HEK293 (cell line): ENCODE measurements around the gene DCUN1D2.

ENCODE experiments used
- BCL11B ChIP-seq: fragments of 450-650 bp; formaldehyde crosslinking; IDR thresholded peaks from 2 replicates; pipeline ENCODE4 v1.5.1; 2016; ENCODE audit warnings: low read depth, missing biosample characterization, missing genetic modification characterization
- EGR2 ChIP-seq: fragments of 450-650 bp; formaldehyde crosslinking; IDR thresholded peaks from 2 replicates; pipeline ENCODE4 v1.5.1; 2016; ENCODE audit warnings: low read depth, missing biosample characterization, missing genetic modification characterization
- HOXC10 ChIP-seq: sonication (generic); formaldehyde crosslinking; IDR thresholded peaks from 2 replicates; pipeline ENCODE4 v1.8.1; 2023; ENCODE audit warnings: mild to moderate bottlenecking, missing genetic modification reagents
- KLF16 ChIP-seq: fragments of 450-650 bp; formaldehyde crosslinking; IDR thresholded peaks from 2 replicates; pipeline ENCODE4 v1.5.1; 2017; ENCODE audit warnings: missing biosample characterization, missing genetic modification characterization
- MZF1 ChIP-seq: fragments of 450-650 bp; formaldehyde crosslinking; IDR thresholded peaks from 2 replicates; pipeline ENCODE4 v1.5.1; 2017; ENCODE audit warnings: missing biosample characterization, missing genetic modification characterization, borderline replicate concordance
- OSR2 ChIP-seq: fragments of 450-650 bp; formaldehyde crosslinking; IDR thresholded peaks from 2 replicates; pipeline ENCODE4 v1.5.1; 2016; ENCODE audit warnings: missing biosample characterization, missing genetic modification characterization
- SP7 ChIP-seq: fragments of 450-650 bp; formaldehyde crosslinking; IDR thresholded peaks from 2 replicates; pipeline ENCODE4 v1.5.1; 2016; ENCODE audit warnings: missing biosample characterization, missing genetic modification characterization
- TCF7L2 ChIP-seq: IDR thresholded peaks from 2 replicates; pipeline ENCODE4 v1.6.1; 2011; ENCODE audit warnings: low read depth, mild to moderate bottlenecking, inconsistent platforms, low read length, moderate library complexity, borderline replicate concordance
- ZFHX2 ChIP-seq: fragments of 450-650 bp; formaldehyde crosslinking; conservative IDR thresholded peaks from 2 replicates; pipeline ENCODE4 v1.5.1; 2016; ENCODE audit warnings: missing biosample characterization, missing genetic modification characterization
- ZFP37 ChIP-seq: fragments of 450-650 bp; formaldehyde crosslinking; IDR thresholded peaks from 2 replicates; pipeline ENCODE4 v1.5.1; 2016; ENCODE audit warnings: missing biosample characterization, missing genetic modification characterization
- ZFP69B ChIP-seq: fragments of 450-650 bp; formaldehyde crosslinking; IDR thresholded peaks from 2 replicates; pipeline ENCODE4 v1.5.1; 2016; ENCODE audit warnings: missing biosample characterization, missing genetic modification characterization
- ZIC2 ChIP-seq: fragments of 450-650 bp; formaldehyde crosslinking; IDR thresholded peaks from 2 replicates; pipeline ENCODE4 v1.5.1; 2016; ENCODE audit warnings: missing biosample characterization, missing genetic modification characterization
- ZNF121 ChIP-seq: fragments of 450-650 bp; formaldehyde crosslinking; IDR thresholded peaks from 2 replicates; pipeline ENCODE4 v1.5.1; 2016; ENCODE audit warnings: missing biosample characterization, missing genetic modification characterization
- ZNF175 ChIP-seq: fragments of 450-650 bp; formaldehyde crosslinking; IDR thresholded peaks from 2 replicates; pipeline ENCODE4 v1.5.1; 2016; ENCODE audit warnings: missing biosample characterization, missing genetic modification characterization
- ZNF221 ChIP-seq: fragments of 450-650 bp; formaldehyde crosslinking; IDR thresholded peaks from 2 replicates; pipeline ENCODE4 v1.5.1; 2017; ENCODE audit warnings: missing biosample characterization, missing genetic modification characterization, borderline replicate concordance
- ZNF23 ChIP-seq: fragments of 450-650 bp; formaldehyde crosslinking; IDR thresholded peaks from 2 replicates; pipeline ENCODE4 v1.5.1; 2016; ENCODE audit warnings: missing biosample characterization, missing genetic modification characterization, borderline replicate concordance
- ZNF248 ChIP-seq: fragments of 450-650 bp; formaldehyde crosslinking; IDR thresholded peaks from 2 replicates; pipeline ENCODE4 v1.5.1; 2017; ENCODE audit warnings: missing biosample characterization, missing genetic modification characterization
- ZNF324 ChIP-seq: fragments of 450-650 bp; formaldehyde crosslinking; IDR thresholded peaks from 2 replicates; pipeline ENCODE4 v1.5.1; 2016; ENCODE audit warnings: missing biosample characterization, missing genetic modification characterization
- ZNF391 ChIP-seq: fragments of 450-650 bp; formaldehyde crosslinking; IDR thresholded peaks from 2 replicates; pipeline ENCODE4 v1.5.1; 2016; ENCODE audit warnings: low read depth, missing biosample characterization, missing genetic modification characterization, borderline replicate concordance
- ZNF473 ChIP-seq: fragments of 450-650 bp; formaldehyde crosslinking; IDR thresholded peaks from 2 replicates; pipeline ENCODE4 v1.5.1; 2017; ENCODE audit warnings: missing biosample characterization, missing genetic modification characterization
- ZNF530 ChIP-seq: fragments of 450-650 bp; formaldehyde crosslinking; IDR thresholded peaks from 2 replicates; pipeline ENCODE4 v1.5.1; 2016; ENCODE audit warnings: low read depth, missing biosample characterization, missing genetic modification characterization
- ZNF544 ChIP-seq: fragments of 450-650 bp; formaldehyde crosslinking; IDR thresholded peaks from 2 replicates; pipeline ENCODE4 v1.5.0; 2017; ENCODE audit warnings: missing biosample characterization, missing genetic modification characterization
- ZNF549 ChIP-seq: fragments of 450-650 bp; IDR thresholded peaks from 2 replicates; pipeline ENCODE4 v1.5.1; 2018; ENCODE audit warnings: missing biosample characterization, missing genetic modification characterization, mild to moderate bottlenecking, inconsistent platforms, moderate library complexity
- ZNF558 ChIP-seq: fragments of 450-650 bp; formaldehyde crosslinking; IDR thresholded peaks from 2 replicates; pipeline ENCODE4 v1.5.1; 2016; ENCODE audit warnings: missing biosample characterization, missing genetic modification characterization
- ZNF561 ChIP-seq: fragments of 450-650 bp; IDR thresholded peaks from 2 replicates; pipeline ENCODE4 v1.5.1; 2018; ENCODE audit warnings: missing biosample characterization, missing genetic modification characterization, borderline replicate concordance
- ZNF645 ChIP-seq: fragments of 450-650 bp; formaldehyde crosslinking; IDR thresholded peaks from 2 replicates; pipeline ENCODE4; 2016; ENCODE audit warnings: missing biosample characterization, missing genetic modification characterization
- ZNF664 ChIP-seq: fragments of 450-650 bp; formaldehyde crosslinking; IDR thresholded peaks from 2 replicates; pipeline ENCODE4 v1.5.1; 2016; ENCODE audit warnings: missing biosample characterization, missing genetic modification characterization
- ZNF776 ChIP-seq: fragments of 450-650 bp; formaldehyde crosslinking; IDR thresholded peaks from 2 replicates; pipeline ENCODE4 v1.5.0; 2017; ENCODE audit warnings: missing biosample characterization, missing genetic modification characterization, borderline replicate concordance
- ZNF785 ChIP-seq: fragments of 450-650 bp; formaldehyde crosslinking; IDR thresholded peaks from 2 replicates; pipeline ENCODE4 v1.5.1; 2016; ENCODE audit warnings: missing biosample characterization, missing genetic modification characterization
- ZNF792 ChIP-seq: fragments of 450-650 bp; formaldehyde crosslinking; IDR thresholded peaks from 2 replicates; pipeline ENCODE4 v1.5.1; 2016; ENCODE audit warnings: missing biosample characterization, missing genetic modification characterization
- ZSCAN16 ChIP-seq: fragments of 450-650 bp; formaldehyde crosslinking; IDR thresholded peaks from 2 replicates; pipeline ENCODE4 v1.5.1; 2016; ENCODE audit warnings: missing biosample characterization, missing genetic modification characterization
- ZSCAN23 ChIP-seq: fragments of 450-650 bp; formaldehyde crosslinking; IDR thresholded peaks from 2 replicates; pipeline ENCODE4 v1.5.1; 2016; ENCODE audit warnings: missing biosample characterization, missing genetic modification characterization
- TF ChIP-seq, protein P1 (sequence below): fragments of 450-650 bp; formaldehyde crosslinking; IDR thresholded peaks from 2 replicates; pipeline ENCODE4 v1.5.1; 2016; ENCODE audit warnings: missing biosample characterization, missing genetic modification characterization
- TF ChIP-seq, protein P2 (sequence below): fragments of 450-650 bp; formaldehyde crosslinking; IDR thresholded peaks from 2 replicates; pipeline ENCODE4 v1.5.1; 2017; ENCODE audit warnings: missing biosample characterization, missing genetic modification characterization
- TF ChIP-seq, protein P3 (sequence below): fragments of 450-650 bp; formaldehyde crosslinking; IDR thresholded peaks from 2 replicates; pipeline ENCODE4 v1.5.1; 2017; ENCODE audit warnings: missing biosample characterization, missing genetic modification characterization
- TF ChIP-seq, protein P4 (sequence below): fragments of 450-650 bp; formaldehyde crosslinking; IDR thresholded peaks from 2 replicates; pipeline ENCODE4 v1.5.1; 2016; ENCODE audit warnings: missing biosample characterization, missing genetic modification characterization

The DCUN1D2 gene

GRCh38 chr13:113410472-113411201 lies 79.9 kb downstream of the DCUN1D2 start (continued):
- no peak for TF ChIP-seq ZNF221
- TF ChIP-seq, protein P1, sequence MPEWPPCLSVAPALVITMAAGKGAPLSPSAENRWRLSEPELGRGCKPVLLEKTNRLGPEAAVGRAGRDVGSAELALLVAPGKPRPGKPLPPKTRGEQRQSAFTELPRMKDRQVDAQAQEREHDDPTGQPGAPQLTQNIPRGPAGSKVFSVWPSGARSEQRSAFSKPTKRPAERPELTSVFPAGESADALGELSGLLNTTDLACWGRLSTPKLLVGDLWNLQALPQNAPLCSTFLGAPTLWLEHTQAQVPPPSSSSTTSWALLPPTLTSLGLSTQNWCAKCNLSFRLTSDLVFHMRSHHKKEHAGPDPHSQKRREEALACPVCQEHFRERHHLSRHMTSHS (tag by site-specific recombination) = no peak
- TF ChIP-seq ZNF645 (tag by site-specific recombination) = no peak
- no peak for TF ChIP-seq ZNF248
- no peak for TF ChIP-seq OSR2 (tag by site-specific recombination)
- TF ChIP-seq ZSCAN23 (tag by site-specific recombination) = no peak
- TF ChIP-seq ZFP69B (tag by site-specific recombination) = peak; percentile 57; the same call in 1 of the 2 replicates
- no peak for TF ChIP-seq ZNF23 (tag by site-specific recombination)
- 0 out of 2 replicates have a peak, but pooled peaks have one; percentile 12 for TF ChIP-seq ZNF324 (tag by site-specific recombination)
- no peak for TF ChIP-seq ZNF121 (tag by site-specific recombination)
- peak; percentile 97 for TF ChIP-seq ZIC2 (tag by site-specific recombination)
- TF ChIP-seq ZNF549 (tag by site-specific recombination) = no peak
- TF ChIP-seq, protein P2, sequence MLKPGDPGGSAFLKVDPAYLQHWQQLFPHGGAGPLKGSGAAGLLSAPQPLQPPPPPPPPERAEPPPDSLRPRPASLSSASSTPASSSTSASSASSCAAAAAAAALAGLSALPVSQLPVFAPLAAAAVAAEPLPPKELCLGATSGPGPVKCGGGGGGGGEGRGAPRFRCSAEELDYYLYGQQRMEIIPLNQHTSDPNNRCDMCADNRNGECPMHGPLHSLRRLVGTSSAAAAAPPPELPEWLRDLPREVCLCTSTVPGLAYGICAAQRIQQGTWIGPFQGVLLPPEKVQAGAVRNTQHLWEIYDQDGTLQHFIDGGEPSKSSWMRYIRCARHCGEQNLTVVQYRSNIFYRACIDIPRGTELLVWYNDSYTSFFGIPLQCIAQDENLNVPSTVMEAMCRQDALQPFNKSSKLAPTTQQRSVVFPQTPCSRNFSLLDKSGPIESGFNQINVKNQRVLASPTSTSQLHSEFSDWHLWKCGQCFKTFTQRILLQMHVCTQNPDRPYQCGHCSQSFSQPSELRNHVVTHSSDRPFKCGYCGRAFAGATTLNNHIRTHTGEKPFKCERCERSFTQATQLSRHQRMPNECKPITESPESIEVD (tag by site-specific recombination) = no peak
- TF ChIP-seq ZNF561 (tag by site-specific recombination) = no peak
- TF ChIP-seq ZNF776 (tag by site-specific recombination) = no peak
- TF ChIP-seq SP7 (tag by site-specific recombination) = peak; percentile 93
- no peak for TF ChIP-seq ZNF473 (tag by site-specific recombination)
- TF ChIP-seq ZNF175 (tag by site-specific recombination) = no peak
- TF ChIP-seq, protein P3, sequence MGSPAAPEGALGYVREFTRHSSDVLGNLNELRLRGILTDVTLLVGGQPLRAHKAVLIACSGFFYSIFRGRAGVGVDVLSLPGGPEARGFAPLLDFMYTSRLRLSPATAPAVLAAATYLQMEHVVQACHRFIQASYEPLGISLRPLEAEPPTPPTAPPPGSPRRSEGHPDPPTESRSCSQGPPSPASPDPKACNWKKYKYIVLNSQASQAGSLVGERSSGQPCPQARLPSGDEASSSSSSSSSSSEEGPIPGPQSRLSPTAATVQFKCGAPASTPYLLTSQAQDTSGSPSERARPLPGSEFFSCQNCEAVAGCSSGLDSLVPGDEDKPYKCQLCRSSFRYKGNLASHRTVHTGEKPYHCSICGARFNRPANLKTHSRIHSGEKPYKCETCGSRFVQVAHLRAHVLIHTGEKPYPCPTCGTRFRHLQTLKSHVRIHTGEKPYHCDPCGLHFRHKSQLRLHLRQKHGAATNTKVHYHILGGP (tag by site-specific recombination) = no peak
- no peak for TF ChIP-seq BCL11B (tag by site-specific recombination)
- no peak for TF ChIP-seq HOXC10 (CRISPR knock-in tag)
- TF ChIP-seq ZNF664 (tag by site-specific recombination) = no peak
- no peak for TF ChIP-seq KLF16 (tag by site-specific recombination)
- TF ChIP-seq ZNF792 = no peak
- 0 out of 2 replicates have a peak, but pooled peaks have one; percentile 40 for TF ChIP-seq EGR2 (tag by site-specific recombination)
- TF ChIP-seq, protein P4, sequence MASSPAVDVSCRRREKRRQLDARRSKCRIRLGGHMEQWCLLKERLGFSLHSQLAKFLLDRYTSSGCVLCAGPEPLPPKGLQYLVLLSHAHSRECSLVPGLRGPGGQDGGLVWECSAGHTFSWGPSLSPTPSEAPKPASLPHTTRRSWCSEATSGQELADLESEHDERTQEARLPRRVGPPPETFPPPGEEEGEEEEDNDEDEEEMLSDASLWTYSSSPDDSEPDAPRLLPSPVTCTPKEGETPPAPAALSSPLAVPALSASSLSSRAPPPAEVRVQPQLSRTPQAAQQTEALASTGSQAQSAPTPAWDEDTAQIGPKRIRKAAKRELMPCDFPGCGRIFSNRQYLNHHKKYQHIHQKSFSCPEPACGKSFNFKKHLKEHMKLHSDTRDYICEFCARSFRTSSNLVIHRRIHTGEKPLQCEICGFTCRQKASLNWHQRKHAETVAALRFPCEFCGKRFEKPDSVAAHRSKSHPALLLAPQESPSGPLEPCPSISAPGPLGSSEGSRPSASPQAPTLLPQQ = 0 out of 2 replicates have a peak, but pooled peaks have one; percentile 66
- TF ChIP-seq ZFHX2 (tag by site-specific recombination) = peak; percentile 81
- TF ChIP-seq TCF7L2 = no peak
- no peak for TF ChIP-seq ZNF785 (tag by site-specific recombination)
- TF ChIP-seq ZNF544 (tag by site-specific recombination) = no peak
- no peak for TF ChIP-seq ZNF558 (tag by site-specific recombination)
- no peak for TF ChIP-seq MZF1
- no peak for TF ChIP-seq ZNF530 (tag by site-specific recombination)
- TF ChIP-seq ZNF391 (tag by site-specific recombination) = no peak; the same call in 1 of the 2 replicates
- no peak for TF ChIP-seq ZSCAN16 (tag by site-specific recombination)
- peak; percentile 27; the same call in 1 of the 2 replicates for TF ChIP-seq ZFP37 (tag by site-specific recombination)
